BJ (cell line): ENCODE results near the gene RAD18. TPM values are rescaled to one million over a fixed set of nuclear protein-coding genes. Genes with fewer than 3 reads are reported as not detected.
A peak's percentile ranks its signal among the peaks of the same experiment; 100 is the strongest.

Experiments
- CTCF ChIA-PET: fragments of 350-600 bp; formaldehyde crosslinking; extraction: SDS; loops from one replicate; lab custom pipeline; 2021; ENCODE audit warnings: antibody characterized with exemption, inconsistent platforms; lab: Yijun Ruan, JAX
- POLR2A ChIA-PET: fragments of 300-600 bp; sonication (Branson Sonifier 250); formaldehyde crosslinking; extraction: SDS; loops from one replicate; lab custom pipeline; 2021; ENCODE audit warnings: antibody characterized with exemption; lab: Charles Lee
- DNase-seq: peaks from one replicate; pipeline ENCODE4 v3.0.0-alpha.2; 2011; ENCODE audit warnings: low read depth
- H3K27me3 ChIP-seq: 2 replicates; pipeline ENCODE4 v1.6.0; 2011; ENCODE audit warnings: low read length; ENCODE audit not compliant: control insufficient read depth, insufficient read depth
- H3K36me3 ChIP-seq: 2 replicates; pipeline ENCODE4 v1.5.1; 2011; ENCODE audit warnings: low read length; ENCODE audit not compliant: control insufficient read depth, insufficient read depth
- H3K4me3 ChIP-seq: 2 replicates; pipeline ENCODE4 v1.5.1; 2011; ENCODE audit warnings: low read depth, mild to moderate bottlenecking, control low read depth, low read length
- polyA plus RNA-seq: library from polyadenylated mRNA; depleted of rRNA; stranded (reverse); fragments of >200 nt; gene quantifications from 2 replicates; pipeline ENCODE4 v1.2.3, GENCODE V29; 2011
- TF ChIP-seq, protein P1 (sequence below): IDR thresholded peaks from 2 replicates; pipeline ENCODE4 v1.5.1; 2011; ENCODE audit warnings: low read depth, mild to moderate bottlenecking, control low read depth, inconsistent platforms, low read length, moderate library complexity; ENCODE audit not compliant: insufficient read depth

Gene RAD18
- polyA plus RNA-seq, 1 experiment: 13.8 TPM

DNA sequence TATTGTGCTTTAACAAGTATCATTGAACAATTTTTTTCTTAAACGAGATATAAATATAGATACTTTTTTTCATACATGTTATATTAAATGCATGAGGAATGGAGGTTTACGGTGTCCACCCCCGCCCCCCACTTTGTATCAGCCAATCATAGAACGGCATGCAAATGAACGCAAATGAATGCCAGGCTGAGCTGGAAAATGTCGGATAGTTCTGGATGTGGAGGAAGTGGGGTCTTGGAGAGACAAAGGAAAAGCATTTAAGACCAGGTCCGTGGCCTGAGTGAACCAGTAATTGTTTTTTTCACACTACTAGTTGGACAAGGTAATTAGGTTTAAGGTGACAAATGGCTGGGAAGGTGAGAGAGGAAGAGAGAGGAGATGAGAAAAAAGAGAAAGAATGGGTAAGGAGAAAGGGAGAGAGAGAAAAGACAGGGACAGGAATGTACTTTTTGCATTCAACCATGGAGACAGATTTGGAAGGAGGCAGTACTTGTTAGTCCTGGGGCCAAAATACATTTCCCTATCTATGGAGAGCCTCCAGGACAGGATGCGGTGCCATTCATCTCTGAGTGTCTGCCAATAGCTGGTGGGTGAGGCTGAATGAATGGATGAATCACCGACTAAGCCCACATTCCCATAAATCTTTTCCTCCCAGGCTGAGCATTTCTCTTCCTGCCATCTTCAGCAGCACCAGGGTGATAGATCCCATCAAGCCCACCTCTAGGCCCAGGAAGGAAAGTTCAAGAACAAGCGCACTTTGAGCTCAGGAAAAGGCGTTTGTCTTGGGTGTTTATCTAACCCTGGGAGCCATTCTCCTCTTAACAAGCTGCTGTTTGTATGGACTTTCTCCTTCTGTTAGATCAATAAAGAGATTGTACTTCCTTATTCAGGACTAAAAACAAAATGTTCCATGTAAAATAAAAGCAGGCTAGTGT lies 1.4 kb upstream of the RAD18 start:
- TF ChIP-seq, protein P1, sequence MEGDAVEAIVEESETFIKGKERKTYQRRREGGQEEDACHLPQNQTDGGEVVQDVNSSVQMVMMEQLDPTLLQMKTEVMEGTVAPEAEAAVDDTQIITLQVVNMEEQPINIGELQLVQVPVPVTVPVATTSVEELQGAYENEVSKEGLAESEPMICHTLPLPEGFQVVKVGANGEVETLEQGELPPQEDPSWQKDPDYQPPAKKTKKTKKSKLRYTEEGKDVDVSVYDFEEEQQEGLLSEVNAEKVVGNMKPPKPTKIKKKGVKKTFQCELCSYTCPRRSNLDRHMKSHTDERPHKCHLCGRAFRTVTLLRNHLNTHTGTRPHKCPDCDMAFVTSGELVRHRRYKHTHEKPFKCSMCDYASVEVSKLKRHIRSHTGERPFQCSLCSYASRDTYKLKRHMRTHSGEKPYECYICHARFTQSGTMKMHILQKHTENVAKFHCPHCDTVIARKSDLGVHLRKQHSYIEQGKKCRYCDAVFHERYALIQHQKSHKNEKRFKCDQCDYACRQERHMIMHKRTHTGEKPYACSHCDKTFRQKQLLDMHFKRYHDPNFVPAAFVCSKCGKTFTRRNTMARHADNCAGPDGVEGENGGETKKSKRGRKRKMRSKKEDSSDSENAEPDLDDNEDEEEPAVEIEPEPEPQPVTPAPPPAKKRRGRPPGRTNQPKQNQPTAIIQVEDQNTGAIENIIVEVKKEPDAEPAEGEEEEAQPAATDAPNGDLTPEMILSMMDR: no peak
- ChIA-PET CTCF (interaction anchor here (0.9 to 3.3 kb wide), 6 partner anchors 9 to 346 kb away, joined by 3 to 16 read pairs (median 4); partner anchors contain the start of gene OXTR), POLR2A (interaction anchor here (0.6 kb wide), 1 partner anchor 433 kb away, joined by 8 read pairs; the partner anchor contains the start of gene SETD5)
- no peaks in the 10 kb centered on the region for H3K27me3 ChIP-seq
- DNase-seq: peak; percentile 57
- H3K36me3 ChIP-seq: no peaks in the 10 kb centered on the region
- H3K4me3 ChIP-seq: no peak overlapping the region

DNA sequence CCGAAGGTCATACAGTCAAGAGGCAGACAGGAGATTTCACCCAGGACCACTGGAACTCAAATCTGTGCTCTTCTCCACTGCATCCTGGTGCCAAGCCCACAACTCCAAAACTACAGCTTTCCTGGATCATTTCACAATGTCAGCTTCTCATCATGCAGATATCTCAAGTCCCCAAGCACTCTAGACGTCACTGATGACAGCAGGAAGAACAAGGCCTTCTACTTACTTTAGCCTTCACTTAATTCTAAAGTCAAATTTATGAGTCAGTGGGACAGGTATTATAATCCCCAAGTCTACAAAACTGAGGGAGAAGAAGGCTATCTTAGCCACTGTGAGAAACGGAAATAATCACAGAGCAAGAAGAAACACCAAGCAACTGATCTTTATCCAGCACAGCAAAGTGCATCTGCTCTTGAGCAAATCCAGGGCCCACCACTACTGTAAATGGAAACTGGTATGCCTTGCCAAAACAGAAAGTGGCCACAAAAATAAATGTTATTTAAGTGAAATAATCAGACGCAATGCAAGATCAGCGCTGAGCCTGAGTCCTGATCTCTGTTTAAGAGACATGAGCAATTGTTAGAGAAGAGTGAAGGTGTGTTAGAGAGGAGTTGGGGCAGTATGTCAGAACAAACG lies 928 bp downstream of the RAD18 start:
- TF ChIP-seq, protein P1: no peak
- peak overlapping the region; percentile 73 for H3K4me3 ChIP-seq
- no peaks in the 10 kb centered on the region for H3K27me3 ChIP-seq
- ChIA-PET POLR2A (no interaction called here), CTCF (interaction anchor here (1.5 to 2.4 kb wide), 2 partner anchors 12 to 193 kb away, joined by 3 to 9 read pairs; partner anchors contain the start of gene OXTR)
- no peaks in the 10 kb centered on the region for H3K36me3 ChIP-seq
- DNase-seq: no peak

DNA sequence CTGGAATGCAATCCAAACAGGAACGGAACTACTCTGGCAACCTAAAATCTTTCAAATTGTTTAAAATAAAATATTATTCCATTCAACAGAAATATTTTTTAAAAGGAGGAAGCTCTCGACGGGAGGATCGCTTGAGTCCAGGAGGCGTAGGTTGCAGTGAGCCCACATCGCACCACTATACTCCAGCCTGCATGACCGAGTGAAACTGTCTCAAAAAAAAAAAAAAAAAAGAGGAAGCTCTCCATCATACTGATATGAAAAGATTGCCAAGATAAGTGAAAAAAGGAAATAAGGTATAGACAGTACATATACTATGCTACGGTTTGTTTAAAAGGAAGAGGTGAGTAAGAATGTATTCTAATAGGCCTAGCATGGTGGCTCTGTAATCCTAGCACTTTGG lies 3.6 kb downstream of the RAD18 start:
- Histone ChIP-seq H3K4me3 (no peak overlapping the region), H3K36me3 (no peaks in the 10 kb centered on the region), H3K27me3 (no peaks in the 10 kb centered on the region)
- TF ChIP-seq, protein P1: no peak
- CTCF ChIA-PET: interaction anchor here (1.4 kb wide), 1 partner anchor 190 kb away, joined by 5 read pairs; the partner anchor contains the start of gene OXTR
- POLR2A ChIA-PET: no interaction called here
- no peak for DNase-seq

DNA sequence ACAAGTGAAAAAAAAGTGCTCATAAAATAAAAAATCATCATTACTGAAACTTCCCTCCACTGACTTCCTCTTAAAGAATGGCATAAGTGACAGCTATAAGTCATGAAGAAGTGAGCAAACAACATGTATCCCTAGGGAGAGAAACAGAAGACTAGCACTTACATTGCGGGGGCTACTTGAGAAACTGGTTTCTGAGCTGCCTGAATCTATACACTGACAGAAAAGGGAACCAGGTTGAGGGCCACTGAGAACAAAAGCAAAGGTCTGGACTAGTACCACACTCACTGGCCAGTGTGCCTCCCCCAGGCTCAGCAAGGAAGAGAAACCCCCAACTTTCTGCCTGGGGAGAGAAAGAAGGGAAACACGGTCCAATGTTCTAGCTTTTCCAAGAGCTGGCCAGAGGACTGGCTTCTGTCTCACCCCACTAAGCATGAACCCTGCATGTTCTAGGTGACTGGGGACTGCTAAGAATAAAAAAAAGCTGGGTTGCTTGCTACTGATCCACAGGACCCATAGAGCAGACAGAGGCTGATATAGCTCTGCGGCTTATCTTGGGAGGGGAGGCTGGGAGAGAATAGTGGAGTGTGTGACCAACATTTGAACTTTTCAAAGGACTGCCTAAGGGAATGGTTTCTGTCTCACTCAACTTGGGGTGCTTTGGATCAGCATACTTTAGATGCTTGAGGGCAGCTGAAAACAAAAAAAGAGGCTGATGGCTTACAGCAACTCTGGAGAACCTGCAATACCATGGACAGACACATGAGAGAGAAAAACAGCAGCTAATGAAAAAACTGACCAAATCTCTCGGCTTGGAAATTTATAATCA lies 8.1 kb downstream of the RAD18 start:
- POLR2A ChIA-PET: interaction anchor here (0.6 kb wide), 1 partner anchor 15 kb away, joined by 4 read pairs; no protein-coding TSS in a partner anchor
- TF ChIP-seq, protein P1: peak; percentile 37
- Histone ChIP-seq H3K27me3 (no peaks in the 10 kb centered on the region), H3K4me3 (no peak overlapping the region), H3K36me3 (no peaks in the 10 kb centered on the region)
- CTCF ChIA-PET: interaction anchor here (0.5 to 3.0 kb wide), 11 partner anchors 9 to 291 kb away, joined by 3 to 26 read pairs (median 4); partner anchors contain the start of gene OXTR
- DNase-seq: peak; percentile 44
